Stimulated activated CD8-positive, alpha-beta memory T cell treated with anti-CD3 and anti-CD28 coated beads, Interleukin-7, amount 100 ng/mL, for 4 hours (primary cell): ENCODE data around the gene INTS7.
"Not testable (repeated sequence)": the region's sequence is repeated elsewhere in the genome, so short reads cannot be mapped to it uniquely, and the experiment has no call there.

Experiments
- DNase-seq, 2 donors: peaks; one replicate each; pipeline ENCODE4 v3.0.0-alpha.2; 2020; ENCODE audit warnings: low read depth in 2 of 2

INTS7 gene

DNA sequence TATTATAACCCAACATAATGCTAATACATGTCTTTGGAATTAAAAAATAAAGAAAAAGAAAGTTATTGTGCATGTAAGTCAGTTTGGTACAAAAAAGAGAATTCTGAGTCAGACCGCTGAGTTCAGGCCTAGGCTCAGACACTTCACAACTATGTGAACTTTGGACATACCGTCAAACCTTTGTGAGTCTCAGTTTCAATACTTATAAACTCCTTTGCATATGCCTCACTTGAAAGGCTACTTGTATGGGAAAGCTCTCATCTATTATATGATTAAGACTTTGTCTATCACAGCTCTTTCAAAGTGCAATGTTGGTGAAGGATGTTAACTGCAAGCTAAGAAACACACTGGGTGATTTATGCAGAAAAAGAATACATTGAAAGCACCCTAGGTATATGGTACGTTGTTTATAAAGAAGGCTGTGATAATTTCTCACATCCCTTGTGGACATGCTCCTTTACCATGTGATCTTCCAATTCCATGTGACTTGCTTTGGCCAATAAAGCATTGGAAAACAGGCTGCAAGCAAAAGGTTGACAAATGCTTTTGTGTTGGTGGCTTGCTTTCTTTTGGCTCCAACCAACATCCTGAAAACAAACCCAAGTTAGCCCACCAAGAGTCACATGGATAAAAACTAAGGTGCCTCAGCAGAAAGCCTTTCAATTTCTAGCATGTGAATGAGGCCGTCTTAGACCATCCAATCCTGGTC is 49.6 kb downstream of the INTS7 start:
- DNase-seq: no peak

DNA sequence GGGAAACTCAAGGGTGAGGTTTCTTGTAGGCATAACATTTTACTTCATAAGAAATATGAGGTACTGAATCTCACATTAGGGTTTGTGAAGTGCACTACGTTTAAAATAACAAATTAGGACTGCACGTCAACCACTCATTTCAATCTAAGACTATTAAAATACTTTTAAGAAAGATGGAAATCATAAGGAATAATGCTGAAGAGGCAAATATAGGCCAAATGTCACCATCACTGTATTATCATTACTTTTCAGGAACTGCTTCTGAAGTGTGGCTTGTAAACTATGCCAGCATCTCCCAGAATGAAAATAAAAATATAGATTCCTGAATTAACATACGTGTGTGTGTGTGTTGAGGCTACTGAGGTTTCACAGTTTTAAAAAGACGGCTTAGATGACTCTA is 56.8 kb downstream of the INTS7 start:
- DNase-seq: no peak

DNA sequence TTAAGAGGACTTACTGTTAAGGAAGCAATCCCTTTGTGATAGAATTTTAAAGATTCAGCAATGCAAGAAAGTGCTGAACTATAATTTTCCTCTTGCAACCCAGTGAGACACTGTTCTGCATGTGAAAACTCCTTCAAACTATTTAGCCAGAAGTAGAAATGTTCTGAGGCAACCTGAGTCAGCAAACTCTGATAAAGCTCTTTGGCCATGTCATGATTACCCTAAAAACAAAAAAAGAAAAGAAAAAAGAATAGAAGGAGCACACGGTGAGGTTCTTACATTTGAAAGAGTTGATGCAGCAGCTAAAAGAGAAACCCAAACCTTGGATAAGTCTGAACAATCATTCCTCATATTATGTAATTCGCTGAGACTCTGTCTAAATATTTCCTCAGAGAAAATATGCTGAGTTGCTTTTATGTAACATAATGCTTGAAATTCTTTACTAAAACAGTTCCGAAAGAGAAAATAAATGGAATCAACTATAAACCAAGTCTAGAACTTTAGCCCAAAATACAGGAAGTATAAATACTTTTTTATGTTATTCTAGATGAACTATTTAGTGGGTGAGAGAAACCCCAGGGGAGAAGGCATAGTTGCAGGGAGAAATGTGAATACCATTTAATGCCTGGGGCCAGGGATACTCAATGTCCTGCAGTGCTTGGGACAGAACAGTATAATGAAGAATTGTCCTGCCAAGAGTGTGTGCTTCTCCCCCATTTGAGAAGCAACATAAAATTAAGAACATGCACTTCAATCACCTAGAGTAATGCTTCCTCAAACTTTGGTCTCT is 60.0 kb downstream of the INTS7 start:
- no peak for DNase-seq

DNA sequence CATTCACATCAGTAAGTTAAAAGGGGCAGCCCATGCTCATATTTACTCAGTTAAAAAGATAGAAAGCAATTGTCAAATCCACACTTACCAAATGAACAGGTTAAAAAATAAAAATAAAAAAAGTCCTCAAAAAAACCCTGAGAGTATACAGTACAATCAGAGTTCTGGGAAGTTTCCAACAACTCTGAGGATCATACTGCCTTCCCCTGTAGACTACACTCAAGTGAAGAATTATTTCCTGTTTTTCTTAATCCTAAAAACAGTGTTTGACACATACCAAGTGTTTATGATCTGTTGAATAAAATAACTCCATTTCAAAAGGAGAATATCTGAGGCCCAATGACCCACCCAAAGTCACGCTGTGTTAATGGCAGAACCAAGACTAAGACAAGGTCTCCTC is 61.8 kb downstream of the INTS7 start:
- no peak for DNase-seq

DNA sequence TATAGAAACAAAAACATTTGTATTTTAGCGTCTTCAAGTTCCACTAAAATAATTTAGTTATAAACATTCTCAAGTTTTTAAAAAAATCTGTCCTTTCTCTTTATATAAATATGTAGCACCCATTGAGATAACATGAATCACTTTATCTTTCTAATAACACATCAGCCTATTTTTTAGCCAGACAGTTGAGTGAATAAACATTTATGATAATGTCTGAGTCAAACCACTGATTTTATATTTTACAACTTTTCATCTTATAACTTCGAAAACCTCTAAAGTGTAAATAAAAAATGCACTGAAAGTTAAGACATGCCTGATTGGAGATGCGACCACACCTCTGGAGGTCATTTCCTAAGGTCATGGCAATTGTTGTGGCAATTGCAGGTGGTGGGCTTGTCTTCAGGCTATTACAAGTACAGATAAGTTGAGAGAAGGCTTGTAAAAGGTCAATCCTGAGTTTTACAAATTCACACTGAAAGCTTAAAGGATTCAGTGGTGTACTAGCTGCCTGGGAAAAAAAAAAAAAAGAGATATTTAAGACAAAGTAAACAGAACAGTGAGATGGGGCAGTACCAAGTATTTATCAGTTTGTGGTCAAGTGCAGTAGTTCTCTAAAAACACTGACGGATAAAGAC is 67.0 kb downstream of the INTS7 start:
- DNase-seq: no peak

DNA sequence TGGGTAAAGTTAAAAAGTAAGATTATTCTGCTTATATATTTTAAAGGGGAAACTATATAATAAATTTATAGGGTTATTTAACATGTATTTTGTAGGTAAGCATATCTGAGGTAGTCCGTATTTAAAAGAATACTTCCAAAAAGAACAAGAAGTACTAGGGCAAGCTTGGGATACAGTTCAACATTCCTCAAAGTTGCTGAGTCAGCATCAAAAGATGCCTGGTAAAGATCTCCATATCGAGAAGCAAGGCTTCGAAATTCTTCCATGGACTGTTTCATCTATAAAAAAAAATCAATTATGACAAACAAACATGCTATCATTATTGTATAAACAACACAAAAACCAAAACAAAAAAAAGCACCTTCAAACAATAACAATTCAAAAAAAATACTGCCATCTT is 67.7 kb downstream of the INTS7 start:
- DNase-seq: no peak

DNA sequence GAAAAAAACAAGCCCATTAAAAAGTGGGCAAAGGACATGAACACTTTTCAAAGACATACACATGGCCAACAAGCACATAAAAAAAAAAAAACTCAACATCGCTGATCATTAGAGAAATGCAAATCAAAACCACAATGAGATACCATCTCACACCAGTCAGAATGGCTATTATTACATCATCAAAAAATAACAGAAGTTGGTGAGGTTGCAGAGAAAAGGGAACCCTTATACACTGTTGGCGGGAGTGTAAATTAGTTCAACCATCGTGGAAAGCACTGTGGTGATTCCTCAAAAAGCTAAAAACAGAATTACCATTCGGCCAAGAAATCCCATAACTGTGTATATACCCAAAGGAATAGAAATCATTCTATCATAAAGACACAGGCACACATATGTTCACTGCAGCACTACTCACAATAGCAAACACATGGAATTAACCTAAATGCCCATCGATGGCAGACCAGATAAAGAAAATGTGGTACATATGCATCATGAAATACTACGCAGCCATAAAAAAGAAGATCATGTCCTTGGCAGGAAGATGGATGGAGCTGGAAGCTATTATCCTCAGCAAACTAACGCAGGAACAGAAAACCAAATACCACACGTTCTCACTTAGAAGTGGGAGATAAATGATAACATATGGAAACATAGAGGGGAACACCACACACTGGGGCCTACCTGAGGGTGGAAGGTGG is 70.1 kb downstream of the INTS7 start:
- no peak for DNase-seq

DNA sequence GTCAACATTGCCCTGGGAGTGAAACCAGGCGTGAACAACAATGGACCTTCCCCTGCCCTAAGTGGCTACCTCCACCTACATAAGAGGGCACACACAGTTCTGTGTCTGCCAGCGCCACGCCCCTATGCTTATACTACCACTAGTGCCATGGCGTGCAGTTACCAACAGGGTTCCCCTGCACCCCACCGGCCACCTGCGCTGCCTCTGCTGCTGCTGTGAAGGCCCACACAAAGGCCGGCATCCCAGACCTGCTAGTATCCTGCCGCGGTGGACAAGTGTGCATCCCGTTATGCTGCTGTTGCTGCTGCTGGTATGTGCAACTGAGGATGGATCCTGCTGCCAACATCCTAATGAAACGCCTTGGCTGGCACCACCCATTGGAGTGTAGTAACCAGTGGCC is 75.7 kb downstream of the INTS7 start:
- no peak for DNase-seq

DNA sequence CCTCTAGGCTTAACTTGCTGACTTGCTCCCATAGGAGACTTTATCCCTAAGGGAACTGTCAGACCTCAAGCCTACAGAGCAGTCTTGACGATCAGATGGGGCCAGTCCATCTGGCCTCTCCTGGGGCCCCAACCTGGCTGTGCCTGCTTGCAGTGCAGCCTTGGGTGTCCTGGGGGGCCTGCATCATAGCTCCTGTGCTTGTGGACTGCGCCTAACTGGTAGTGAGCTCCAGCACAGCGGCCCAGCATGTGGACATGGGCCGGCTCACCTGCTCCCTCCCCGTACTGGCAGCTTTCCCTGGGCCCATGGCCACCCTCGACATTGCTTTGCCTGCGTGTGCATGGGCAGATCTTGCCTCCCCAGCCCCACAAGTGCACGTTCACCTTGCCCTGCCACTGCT is 76.1 kb downstream of the INTS7 start:
- DNase-seq: no peak

DNA sequence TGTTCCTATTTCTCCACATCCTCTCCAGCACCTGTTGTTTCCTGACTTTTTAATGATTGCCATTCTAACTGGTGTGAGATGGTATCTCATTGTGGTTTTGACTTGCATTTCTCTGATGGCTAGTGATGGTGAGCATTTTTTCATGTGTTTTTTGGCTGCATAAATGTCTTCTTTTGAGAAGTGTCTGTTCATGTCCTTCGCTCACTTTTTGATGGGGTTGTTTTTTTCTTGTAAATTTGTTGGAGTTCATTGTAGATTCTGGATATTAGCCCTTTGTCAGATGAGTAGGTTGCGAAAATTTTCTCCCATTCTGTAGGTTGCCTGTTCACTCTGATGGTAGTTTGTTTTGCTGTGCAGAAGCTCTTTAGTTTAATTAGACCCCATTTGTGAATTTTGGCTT is 81.3 kb downstream of the INTS7 start:
- DNase-seq: not testable (repeated sequence)

DNA sequence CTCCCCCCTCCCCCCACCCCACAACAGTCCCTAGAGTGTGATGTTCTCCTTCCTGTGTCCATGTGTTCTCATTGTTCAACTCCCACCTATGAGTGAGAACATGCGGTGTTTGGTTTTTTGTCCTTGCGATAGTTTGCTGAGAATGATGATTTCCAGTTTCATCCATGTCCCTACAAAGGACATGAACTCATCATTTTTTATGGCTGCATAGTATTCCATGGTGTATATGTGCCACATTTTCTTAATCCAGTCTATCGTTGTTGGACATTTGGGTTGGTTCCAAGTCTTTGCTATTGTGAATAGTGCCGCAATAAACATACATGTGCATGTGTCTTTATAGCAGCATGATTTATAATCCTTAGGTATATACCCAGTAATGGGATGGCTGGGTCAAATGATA is 81.8 kb downstream of the INTS7 start:
- not testable (repeated sequence) for DNase-seq

DNA sequence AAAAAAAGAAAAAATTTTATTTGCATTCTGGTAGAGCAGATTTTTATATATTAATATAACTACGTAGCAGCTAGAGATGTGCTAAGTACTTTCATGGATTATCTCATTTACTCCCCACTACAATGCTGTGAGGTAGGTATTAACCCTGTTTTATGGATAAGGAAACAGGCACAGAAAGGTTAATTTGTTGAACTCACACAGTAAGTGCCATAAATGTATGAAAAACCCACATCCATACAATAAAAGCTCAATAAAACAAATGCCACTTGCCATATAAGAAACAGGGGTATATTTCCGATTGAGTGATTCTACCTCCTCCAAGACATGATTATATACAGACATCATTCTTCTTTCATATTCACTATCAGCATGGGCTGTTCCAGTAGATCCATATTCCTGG is 83.1 kb downstream of the INTS7 start:
- no peak for DNase-seq

DNA sequence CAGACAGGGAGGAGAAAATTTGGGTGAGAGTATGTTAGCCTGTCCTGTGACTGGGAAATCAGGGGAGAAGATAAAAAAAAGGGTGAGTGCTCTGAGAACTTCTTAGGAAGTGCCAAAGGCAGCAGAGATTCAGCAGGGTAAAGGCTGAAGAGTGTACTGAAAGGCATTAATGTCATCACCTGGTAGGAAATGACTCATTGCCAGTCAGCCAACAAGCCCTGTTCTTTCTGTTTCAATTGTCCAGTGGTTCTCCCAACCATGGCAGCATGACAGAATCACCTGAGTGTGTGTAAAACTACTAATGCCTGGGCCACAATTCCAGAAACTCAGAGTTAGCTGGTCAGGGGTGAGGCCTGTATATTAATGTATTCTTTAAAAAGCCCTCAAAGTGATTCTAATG is 83.5 kb downstream of the INTS7 start:
- DNase-seq: no peak

DNA sequence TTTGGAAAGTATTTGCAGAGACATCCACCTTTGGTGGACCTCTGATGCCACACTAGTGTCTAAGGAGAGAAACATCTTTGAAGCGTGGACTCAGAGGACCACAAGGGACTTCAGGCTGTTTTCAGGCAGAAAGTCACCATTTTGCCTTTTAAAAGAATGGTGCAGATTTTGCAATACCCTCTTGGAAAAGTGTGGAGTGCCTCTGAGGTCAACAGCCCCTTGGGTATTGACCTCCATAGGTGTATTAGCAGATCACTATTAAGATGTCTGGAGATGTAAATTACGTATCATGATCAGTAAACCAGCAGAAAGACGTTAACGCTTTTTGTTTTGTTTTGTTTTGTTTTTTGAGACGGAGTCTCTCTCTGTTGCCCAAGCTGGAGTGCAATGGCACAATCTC is 87.0 kb downstream of the INTS7 start:
- DNase-seq: no peak

DNA sequence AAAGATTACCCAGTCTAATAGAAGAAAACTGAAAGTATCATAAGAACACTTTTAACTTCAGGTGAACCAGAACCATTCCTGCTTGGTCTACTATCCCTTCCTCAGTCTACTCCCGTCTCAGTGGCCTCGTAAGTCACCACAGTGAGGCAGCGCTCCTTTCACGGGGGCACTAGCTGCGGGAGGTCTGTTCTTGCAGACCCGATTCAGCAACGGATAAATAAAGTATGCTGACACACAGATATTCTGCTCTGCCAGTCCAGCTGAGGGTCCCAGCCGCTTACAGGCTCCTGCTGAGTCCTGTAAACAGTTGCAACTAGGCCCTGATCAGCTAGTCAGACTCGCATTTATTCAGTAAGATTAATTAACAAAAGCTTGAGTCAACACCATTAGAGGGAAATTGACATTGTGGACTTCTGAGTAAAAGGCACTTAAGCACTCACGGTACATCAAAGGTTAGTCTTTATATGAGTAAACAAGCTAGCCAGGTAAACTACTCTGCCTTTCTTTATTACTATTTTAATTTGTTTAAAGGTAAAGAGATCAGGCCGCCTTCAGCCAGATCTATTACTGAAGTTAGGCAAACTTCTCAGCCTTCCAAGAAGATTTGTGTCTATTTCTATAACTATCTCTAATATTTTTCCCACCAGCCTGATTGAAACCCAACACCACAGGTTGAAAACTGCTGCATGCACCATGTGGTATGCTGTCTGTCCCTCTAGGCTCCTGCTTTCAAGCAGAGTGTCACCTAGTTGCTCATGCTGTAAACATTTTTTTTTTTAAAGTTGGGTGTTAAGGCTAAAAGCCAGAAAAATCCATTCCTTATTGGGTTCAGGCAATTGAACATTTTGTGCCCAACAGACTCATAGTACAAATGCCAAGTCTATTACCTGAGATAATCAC is 87.7 kb downstream of the INTS7 start:
- no peak for DNase-seq

DNA sequence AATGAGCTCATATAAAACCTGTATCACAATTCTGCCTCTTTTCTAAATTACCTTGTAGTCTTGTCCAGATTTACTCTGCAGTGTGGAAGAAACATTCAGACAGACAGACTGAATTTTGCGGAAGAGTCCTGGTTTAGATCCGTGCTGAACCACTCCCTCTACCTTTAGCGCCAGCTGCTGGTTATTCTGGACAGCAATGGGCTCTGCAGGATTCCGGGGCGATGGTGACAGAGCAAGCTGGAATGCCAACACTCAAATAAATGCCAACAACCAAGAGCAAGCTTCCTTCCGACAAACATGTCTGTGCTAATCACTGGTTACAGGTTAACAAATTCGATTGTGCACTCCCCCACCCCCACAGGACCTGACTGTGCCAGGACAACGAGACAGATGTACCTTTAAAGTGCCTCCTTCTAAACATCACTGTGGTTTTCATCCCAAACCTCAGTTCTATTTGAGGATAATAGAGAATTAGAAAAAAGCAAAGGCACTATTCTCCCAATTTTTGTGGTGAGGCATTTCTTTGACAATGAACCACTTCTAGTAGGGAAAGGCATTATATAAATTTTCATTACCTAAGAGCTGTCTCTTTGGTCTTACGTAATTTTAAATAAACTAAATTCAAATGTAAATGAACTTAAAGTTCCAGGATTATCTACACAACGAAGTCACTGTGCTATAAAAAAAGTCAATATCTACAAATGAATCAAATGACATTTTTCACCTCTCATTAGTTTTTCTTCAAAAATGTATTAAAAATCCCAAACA is 90.4 kb downstream of the INTS7 start:
- DNase-seq: no peak

DNA sequence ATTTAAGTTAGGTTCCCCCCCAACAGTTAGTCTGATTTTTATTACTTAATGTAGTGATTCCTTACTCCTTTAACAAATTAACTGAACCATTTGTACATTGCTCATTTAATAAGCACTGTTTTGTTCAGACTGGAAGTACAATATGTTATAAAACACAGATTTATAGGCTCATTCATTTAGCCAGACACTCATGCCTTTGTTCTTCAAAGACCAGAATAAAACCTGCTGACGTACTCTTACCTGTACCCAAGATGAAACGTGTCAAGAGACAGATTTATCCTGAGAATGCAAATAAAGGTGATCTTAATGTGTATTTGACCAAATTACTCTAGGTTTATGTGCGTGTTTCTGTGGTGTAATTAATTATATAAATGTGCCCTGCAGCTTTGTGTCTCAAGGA is 92.8 kb downstream of the INTS7 start:
- DNase-seq: no peak

DNA sequence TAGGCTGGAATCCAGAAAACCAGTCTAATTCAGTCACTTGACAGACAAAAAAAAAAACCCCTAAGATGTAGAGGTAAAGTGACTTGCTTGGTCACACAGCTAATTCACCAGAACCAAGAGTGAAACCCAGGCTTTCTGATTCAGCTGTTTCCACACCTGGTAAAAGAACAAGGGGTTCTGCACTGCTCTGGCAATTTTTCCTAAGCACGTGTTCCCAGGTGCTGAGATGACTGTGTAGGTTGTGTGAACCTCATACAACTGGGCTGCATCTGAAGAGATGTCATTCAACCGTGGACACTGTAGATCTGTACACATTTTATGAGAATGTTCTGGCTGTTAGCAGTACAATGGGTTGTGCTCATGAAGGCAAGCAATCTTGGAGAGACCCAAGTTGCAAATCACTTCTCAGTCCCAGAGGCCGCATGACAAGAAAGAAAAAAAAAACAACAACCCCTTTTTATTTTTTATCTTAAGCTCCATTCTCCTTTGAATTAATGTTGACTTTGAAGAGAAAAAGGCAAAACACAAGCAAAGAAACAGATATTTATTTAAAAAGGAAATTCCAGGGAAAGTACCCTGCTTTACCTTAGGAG is 95.4 kb downstream of the INTS7 start:
- DNase-seq: peak in 1 of 2 donors; percentile 8

DNA sequence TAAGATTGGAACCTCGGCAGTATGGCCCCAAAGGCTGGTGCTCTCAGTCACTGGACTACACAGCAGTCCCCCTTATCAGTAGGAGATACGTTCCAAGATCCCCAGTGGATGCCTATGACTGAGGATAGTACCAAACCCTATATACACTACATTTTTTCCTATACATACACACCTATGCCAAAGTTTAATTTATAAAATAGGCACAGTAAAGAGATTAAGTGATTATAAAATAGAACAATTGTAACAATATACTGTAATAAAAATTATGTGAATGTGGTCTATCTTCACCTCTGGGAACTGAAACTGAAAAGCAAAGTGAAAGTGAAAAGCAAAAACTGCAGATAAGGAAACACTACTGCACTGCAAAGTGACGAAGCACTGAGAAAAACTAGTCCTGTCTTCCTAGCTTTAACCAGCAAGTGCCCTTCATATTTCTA is 96.8 kb downstream of the INTS7 start:
- no peak for DNase-seq

DNA sequence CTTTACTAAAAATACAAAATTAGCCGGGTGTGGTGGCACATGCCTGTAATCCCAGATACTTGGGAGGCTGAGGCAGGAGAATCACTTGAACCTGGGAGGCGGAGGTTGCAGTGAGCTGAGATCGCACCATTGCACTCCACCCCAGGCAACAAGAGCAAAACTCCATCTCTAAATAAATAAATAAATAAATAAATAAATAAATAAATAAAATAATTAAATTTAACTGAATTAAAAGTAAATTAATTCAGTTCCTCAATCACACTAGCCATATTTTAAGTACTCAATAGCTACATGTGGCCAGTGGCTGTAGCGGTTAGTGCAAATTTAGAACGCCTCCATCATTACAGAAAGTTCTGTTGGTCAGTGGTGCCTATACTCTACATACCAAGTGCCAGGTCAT is 97.9 kb downstream of the INTS7 start:
- DNase-seq: not testable (repeated sequence)
